Central memory CD8-positive, alpha-beta T cell (primary cell): Measurements from ENCODE around the gene KIF17.

Source experiments
- ATAC-seq: fragments of 150-1000 bp; cut with Tn5 transposase; replicated peaks from 2 replicates; pipeline ENCODE4 v1.10.0; 2022; ENCODE audit warnings: mild to moderate bottlenecking, moderate FRiP score, moderate number of reproducible peaks; ENCODE audit not compliant: poor library complexity, severe bottlenecking; ENCODE audit errors: extremely low read depth
- DNase-seq, 2 donors: peaks; one replicate each; pipeline ENCODE4 v3.0.0; 2021; ENCODE audit warnings: low spot score in 2 of 2
- H3K27ac Mint-ChIP-seq: one replicate; pipeline ENCODE4 v1.8.0; 2022; ENCODE audit warnings: low read depth, mild to moderate bottlenecking, moderate library complexity, mixed read lengths
- H3K27me3 Mint-ChIP-seq: one replicate; pipeline ENCODE4 v1.8.0; 2022; ENCODE audit warnings: mixed read lengths
- H3K36me3 Mint-ChIP-seq: one replicate; pipeline ENCODE4 v1.8.0; 2022; ENCODE audit warnings: mild to moderate bottlenecking, moderate library complexity, mixed read lengths; ENCODE audit not compliant: insufficient read depth
- H3K4me1 Mint-ChIP-seq: one replicate; pipeline ENCODE4 v1.8.0; 2022; ENCODE audit warnings: mixed read lengths
- H3K4me3 Mint-ChIP-seq: one replicate; pipeline ENCODE4 v1.8.0; 2022; ENCODE audit warnings: mild to moderate bottlenecking, moderate library complexity, mixed read lengths
- H3K9me3 Mint-ChIP-seq: one replicate; pipeline ENCODE4 v1.8.0; 2022; ENCODE audit warnings: mixed read lengths

KIF17 gene

GRCh38 chr1:20712215-20712577 is 5.6 kb downstream of the KIF17 start:
- H3K4me3 Mint-ChIP-seq = no peak overlapping the region
- H3K36me3 Mint-ChIP-seq = peaks cover 2% of the 10 kb centered on the region
- no peaks in the 10 kb centered on the region for H3K9me3 Mint-ChIP-seq
- no peak for ATAC-seq
- peaks cover 20% of the 10 kb centered on the region for H3K27me3 Mint-ChIP-seq
- peaks cover 5% of the 10 kb centered on the region for H3K4me1 Mint-ChIP-seq
- no peak for DNase-seq
- H3K27ac Mint-ChIP-seq = no peak overlapping the region

GRCh38 chr1:20711285-20712214 is 6.3 kb downstream of the KIF17 start:
- Mint-ChIP-seq H3K27ac (no peak overlapping the region), H3K4me1 (peaks cover 5% of the 10 kb centered on the region), H3K4me3 (no peak overlapping the region), H3K27me3 (peaks cover 17% of the 10 kb centered on the region), H3K9me3 (no peaks in the 10 kb centered on the region), H3K36me3 (peaks cover 2% of the 10 kb centered on the region)
- DNase-seq (no peak), ATAC-seq (no peak)

- Mint-ChIP-seq H3K4me3 (no peak overlapping the region), H3K36me3 (no peaks in the 10 kb centered on the region), H3K9me3 (no peaks in the 10 kb centered on the region), H3K27me3 (peaks cover 8% of the 10 kb centered on the region), H3K4me1 (no peaks in the 10 kb centered on the region), H3K27ac (no peak overlapping the region)
- no peak for ATAC-seq
- DNase-seq = no peak
Measured at GRCh38 chr1:20710469-20711284, 7.1 kb downstream of the KIF17 start.

GRCh38 chr1:20709868-20710267 is 7.9 kb downstream of the KIF17 start:
- Mint-ChIP-seq H3K4me1 (no peaks in the 10 kb centered on the region), H3K27ac (no peak overlapping the region), H3K4me3 (no peak overlapping the region), H3K36me3 (no peaks in the 10 kb centered on the region), H3K27me3 (peaks cover under 1% of the 10 kb centered on the region), H3K9me3 (no peaks in the 10 kb centered on the region)
- ATAC-seq = no peak
- DNase-seq = no peak

GRCh38 chr1:20708891-20709290 is 8.9 kb downstream of the KIF17 start:
- no peaks in the 10 kb centered on the region for H3K36me3 Mint-ChIP-seq
- ATAC-seq = no peak

GRCh38 chr1:20708057-20708456 is 9.8 kb downstream of the KIF17 start:
- Mint-ChIP-seq H3K9me3 (no peaks in the 10 kb centered on the region), H3K4me3 (no peak overlapping the region), H3K27me3 (no peaks in the 10 kb centered on the region), H3K36me3 (no peaks in the 10 kb centered on the region), H3K27ac (no peak overlapping the region), H3K4me1 (no peaks in the 10 kb centered on the region)
- DNase-seq (no peak), ATAC-seq (no peak)

More at GRCh38 chr1:20708891-20709290, 8.9 kb downstream of the KIF17 start:
- Mint-ChIP-seq H3K27me3 (no peaks in the 10 kb centered on the region), H3K4me3 (no peak overlapping the region), H3K9me3 (no peaks in the 10 kb centered on the region), H3K4me1 (no peaks in the 10 kb centered on the region), H3K27ac (no peak overlapping the region)
- DNase-seq = no peak

GRCh38 chr1:20706841-20707240 is 11.0 kb downstream of the KIF17 start:
- no peaks in the 10 kb centered on the region for H3K9me3 Mint-ChIP-seq
- H3K4me3 Mint-ChIP-seq = no peak overlapping the region
- peaks cover 2% of the 10 kb centered on the region for H3K36me3 Mint-ChIP-seq
- DNase-seq (no peak), ATAC-seq (no peak)
- no peaks in the 10 kb centered on the region for H3K4me1 Mint-ChIP-seq
- no peaks in the 10 kb centered on the region for H3K27me3 Mint-ChIP-seq
- H3K27ac Mint-ChIP-seq = no peak overlapping the region

GRCh38 chr1:20705203-20705755 is 12.5 kb downstream of the KIF17 start:
- H3K27me3 Mint-ChIP-seq = no peaks in the 10 kb centered on the region
- no peaks in the 10 kb centered on the region for H3K9me3 Mint-ChIP-seq
- no peaks in the 10 kb centered on the region for H3K4me1 Mint-ChIP-seq
- H3K27ac Mint-ChIP-seq = no peak overlapping the region
- peaks cover 2% of the 10 kb centered on the region for H3K36me3 Mint-ChIP-seq
- ATAC-seq = no peak
- DNase-seq = no peak
- no peak overlapping the region for H3K4me3 Mint-ChIP-seq

GRCh38 chr1:20704390-20705202 is 13.2 kb downstream of the KIF17 start:
- ATAC-seq (no peak), DNase-seq (no peak)
- Mint-ChIP-seq H3K27ac (no peak overlapping the region), H3K36me3 (peaks cover 2% of the 10 kb centered on the region), H3K4me3 (no peak overlapping the region), H3K9me3 (no peaks in the 10 kb centered on the region), H3K4me1 (no peaks in the 10 kb centered on the region), H3K27me3 (no peaks in the 10 kb centered on the region)

- ATAC-seq (no peak), DNase-seq (no peak)
- Mint-ChIP-seq H3K4me1 (no peaks in the 10 kb centered on the region), H3K27me3 (no peaks in the 10 kb centered on the region), H3K36me3 (peaks cover 2% of the 10 kb centered on the region), H3K4me3 (no peak overlapping the region), H3K27ac (no peak overlapping the region), H3K9me3 (no peaks in the 10 kb centered on the region)
Measured at GRCh38 chr1:20703124-20703756, 14.6 kb downstream of the KIF17 start.

- Mint-ChIP-seq H3K4me1 (no peaks in the 10 kb centered on the region), H3K4me3 (no peak overlapping the region), H3K27me3 (no peaks in the 10 kb centered on the region), H3K27ac (no peak overlapping the region), H3K9me3 (no peaks in the 10 kb centered on the region), H3K36me3 (peaks cover 2% of the 10 kb centered on the region)
- ATAC-seq (no peak), DNase-seq (no peak)
Measured at GRCh38 chr1:20702416-20702815, 15.4 kb downstream of the KIF17 start.

- H3K36me3 Mint-ChIP-seq = peaks cover 2% of the 10 kb centered on the region
- no peaks in the 10 kb centered on the region for H3K4me1 Mint-ChIP-seq
- ATAC-seq = no peak
- H3K27ac Mint-ChIP-seq = no peak overlapping the region
- H3K4me3 Mint-ChIP-seq = no peak overlapping the region
- no peak for DNase-seq
- H3K9me3 Mint-ChIP-seq = no peaks in the 10 kb centered on the region
- H3K27me3 Mint-ChIP-seq = no peaks in the 10 kb centered on the region
Measured at GRCh38 chr1:20701847-20702246, 16.0 kb downstream of the KIF17 start.
